Activated T-cell treated with anti-CD3 and anti-CD28 coated beads, Interleukin-2, amount 50 U/mL, for 1 hour (primary cell): ENCODE measurements around the gene PLA2G15.
A peak's percentile ranks its signal among the peaks of the same experiment; 100 is the strongest.

Experiments
- DNase-seq: peaks from one replicate; pipeline ENCODE4 v3.0.0-alpha.2; 2020

PLA2G15 gene

GRCh38 chr16:68233085-68233834 lies 11.9 kb upstream of the PLA2G15 start:
- peak; percentile 17 for DNase-seq

DNA sequence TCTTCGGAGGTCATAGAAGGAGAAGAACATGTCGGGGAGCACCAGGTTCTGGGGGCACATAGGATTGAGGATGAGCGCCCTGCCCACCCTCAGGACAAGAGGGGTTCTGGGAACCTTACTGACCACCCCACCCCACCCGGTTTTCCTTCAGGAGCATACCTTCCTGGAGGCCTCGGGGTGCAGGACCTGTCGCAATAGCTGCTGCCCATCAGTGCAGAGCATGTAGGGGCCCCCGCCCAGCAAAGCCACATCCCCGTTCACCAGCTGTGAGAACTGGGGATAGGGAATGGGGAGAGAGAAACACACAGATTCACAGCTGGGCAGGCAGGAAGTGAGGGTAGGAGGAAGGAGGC lies 11.4 kb upstream of the PLA2G15 start:
- DNase-seq = no peak

GRCh38 chr16:68234188-68235107 lies 10.7 kb upstream of the PLA2G15 start:
- no peak for DNase-seq

DNA sequence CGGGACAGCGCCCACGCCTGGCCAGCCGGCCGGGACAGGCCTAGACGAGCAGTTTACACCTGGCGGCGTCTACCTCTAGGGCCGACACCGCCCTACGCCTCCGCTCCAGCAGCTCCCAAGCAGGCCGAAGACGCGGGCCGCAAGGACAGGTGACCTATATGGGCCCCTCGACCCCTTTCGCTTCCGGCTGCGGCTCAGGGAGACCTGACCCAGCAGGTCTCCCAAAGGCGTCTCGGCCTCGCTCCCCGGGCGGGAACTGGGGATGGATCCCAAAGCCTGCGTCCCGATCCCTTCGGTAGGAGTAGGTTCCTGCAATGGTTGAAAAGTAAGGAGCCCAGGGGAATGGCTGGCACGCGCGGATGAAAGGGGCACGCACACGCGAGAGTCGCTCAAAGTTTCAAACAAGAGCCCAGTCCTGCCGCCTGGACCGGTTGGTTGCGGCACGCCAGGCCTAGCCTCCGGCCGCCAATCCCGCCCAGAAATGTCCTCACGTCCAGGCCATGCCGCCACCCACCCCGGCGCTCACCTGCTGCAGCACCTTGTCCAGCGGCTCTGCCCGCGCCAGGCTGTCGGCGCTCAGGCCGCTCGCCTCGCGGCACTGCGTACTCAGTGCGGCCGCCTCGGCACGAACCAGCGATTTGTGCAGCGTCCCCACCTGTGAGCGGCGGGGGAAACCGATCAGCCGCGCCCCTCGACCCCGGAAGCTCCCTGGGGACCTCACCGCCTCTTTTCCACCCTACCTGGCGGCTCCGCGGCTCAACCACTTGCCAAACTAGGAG lies 9.9 kb upstream of the PLA2G15 start:
- DNase-seq = no peak

DNA sequence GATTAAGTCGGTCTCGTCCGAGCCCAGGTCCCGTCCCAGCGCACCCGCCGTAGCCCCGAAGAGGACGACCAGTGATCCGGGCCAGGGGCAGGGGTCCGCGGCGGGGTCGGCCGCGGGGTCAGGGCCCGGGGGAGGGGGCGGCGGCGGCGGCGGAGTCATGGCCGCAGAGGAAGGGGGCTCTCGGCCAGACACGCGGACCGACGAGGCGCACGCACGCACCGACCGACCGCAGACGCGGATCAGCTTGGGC lies 9.4 kb upstream of the PLA2G15 start, which contains the start of gene ESRP2:
TSS of gene ESRP2 (minus strand) at position 241 of the 250 bp plus-strand sequence. CDS start at position 159, 82 bp downstream.
- DNase-seq = no peak

DNA sequence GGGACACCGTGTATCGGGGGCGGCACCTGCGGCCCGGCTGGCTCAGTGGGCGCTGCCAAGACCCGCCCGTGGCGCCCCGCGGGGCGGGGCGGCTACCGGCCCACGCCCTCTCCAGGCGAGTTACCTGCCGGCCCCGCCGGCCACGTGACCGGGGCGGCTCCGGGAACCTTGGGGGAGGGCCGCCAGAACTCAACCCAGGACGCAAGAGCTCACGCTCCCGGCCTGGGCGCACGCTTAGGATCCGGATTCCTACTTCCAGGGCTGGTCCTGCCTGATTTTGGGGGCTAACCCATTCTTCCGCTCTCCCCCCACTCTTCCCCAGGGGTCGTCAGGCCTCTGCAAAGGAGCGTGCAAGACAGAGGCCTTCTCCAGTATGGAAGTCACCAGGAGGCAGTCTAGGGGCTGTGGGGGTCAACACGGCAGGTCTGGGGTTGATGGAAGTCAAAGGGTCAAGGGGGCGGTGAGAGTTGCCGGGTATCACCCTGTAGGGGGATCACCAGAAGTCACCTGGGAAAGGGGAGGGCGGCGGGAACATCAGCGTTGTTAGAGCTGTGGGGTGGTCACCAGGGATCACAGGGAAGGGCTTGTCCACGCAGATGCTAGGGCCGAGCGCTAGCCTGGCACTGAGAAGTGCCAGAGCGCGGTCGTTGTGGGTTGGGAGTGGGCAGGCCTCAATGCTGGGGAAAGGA lies 8.9 kb upstream of the PLA2G15 start:
- DNase-seq = peak; percentile 58

DNA sequence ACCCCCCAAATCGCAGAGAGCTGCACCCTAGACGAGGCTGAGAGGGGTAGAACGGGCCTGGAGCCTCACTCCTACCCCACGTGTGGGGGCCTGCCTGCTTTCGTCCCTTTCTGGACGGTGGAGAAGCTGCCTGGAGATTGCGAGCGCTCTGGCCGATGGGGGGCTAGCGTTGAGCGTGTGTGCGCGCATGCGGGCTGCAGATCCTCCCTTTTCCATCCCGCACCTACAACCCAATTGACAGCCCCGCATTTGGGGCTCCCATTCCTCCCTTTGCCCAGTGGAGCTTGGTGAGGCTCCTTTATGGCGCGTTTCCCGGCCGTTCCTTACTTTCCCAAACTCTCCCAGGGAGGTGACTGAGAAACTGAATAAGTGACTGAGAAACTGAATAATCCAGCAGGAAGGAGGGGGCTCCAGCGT lies 8.3 kb upstream of the PLA2G15 start:
- no peak for DNase-seq

- peak; percentile 91 for DNase-seq
Observed at GRCh38 chr16:68237243-68238028, 7.7 kb upstream of the PLA2G15 start.

GRCh38 chr16:68238029-68238345 lies 7.2 kb upstream of the PLA2G15 start:
- no peak for DNase-seq

DNA sequence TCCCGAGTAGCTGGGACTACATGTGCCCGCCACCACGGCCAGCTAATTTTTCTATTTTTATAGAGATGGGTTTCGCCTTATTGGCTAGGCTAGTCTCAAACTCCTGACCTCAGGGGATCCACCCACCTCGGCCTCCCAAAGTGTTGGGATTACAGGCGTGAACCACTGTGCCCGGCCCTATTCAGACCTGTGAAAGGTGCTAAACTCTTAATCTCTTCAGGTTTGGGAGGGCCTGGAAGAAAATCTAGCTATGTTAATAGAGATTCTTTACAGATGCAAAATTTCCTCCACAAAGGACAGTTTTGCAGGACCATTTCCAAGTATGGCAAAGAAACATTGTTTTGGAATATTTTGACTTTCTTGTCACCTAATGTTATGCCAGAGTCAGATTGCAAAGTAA lies 3.1 kb upstream of the PLA2G15 start:
- DNase-seq = no peak

DNA sequence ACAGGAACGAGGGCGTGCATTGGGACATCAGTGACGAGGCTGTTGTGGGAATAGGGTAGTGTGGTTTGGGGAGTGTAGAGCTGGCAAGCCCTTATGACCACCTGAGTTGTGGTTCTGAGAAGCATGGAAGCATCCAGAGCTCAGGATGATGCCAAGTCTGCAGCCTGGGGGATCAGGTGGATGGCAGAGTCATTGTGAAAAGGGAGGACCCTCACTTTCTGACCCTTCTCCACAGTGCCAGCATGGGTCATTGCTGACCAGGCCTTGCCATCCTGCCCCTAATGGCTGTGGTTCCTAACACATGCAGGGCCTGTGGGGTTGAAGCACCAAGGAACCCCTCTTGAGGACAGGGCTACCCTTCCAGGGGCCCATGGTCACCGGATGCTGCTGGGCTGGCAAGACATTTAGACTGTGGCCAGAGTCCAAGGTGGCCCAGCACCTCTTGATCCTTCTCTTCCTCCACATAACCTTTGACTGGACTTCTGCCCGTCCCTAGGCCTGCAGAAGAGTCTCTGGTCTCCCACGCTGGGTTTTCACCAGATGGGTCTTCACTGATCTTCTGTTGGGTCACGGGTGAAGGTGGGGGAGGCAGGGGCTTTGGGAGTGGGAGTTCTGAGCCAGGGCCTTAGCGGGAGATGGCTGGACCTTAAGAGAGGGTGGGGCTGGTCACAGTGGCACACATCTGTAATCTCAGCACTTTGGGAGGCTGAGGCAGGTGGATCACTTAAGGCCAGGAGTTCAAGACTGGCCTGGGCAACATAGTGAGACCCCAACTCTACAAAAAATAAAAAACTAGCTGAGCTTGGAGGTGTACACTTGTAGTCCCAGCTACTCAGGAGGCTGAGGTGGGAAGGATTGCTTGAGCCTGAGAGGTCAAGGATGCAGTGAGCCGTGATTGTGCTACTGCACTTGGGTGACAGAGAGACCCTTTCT lies 2.0 kb upstream of the PLA2G15 start:
- no peak for DNase-seq

DNA sequence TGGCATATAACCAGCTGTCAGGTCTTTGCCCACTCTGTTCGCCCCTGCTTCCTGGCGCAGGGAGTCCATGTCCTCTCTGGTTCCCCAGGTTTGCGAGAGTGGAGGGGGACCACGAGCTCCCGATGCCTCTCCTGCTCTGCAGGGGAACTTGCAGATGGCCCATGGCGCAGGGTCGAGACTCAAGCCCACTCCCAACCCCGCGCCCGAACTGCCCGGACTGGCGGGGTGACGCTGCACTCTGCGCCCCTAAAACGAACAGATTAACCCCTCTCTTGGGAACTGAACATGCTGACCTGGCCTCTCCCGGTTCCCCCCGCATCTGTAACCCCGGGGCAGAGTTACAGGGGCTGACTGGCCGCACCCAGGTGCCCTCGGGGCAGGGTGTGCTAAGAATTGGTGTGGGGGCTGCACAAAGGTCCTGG lies 681 bp upstream of the PLA2G15 start:
- no peak for DNase-seq

GRCh38 chr16:68246121-68246520 lies 948 bp downstream of the PLA2G15 start:
- DNase-seq = no peak

- DNase-seq = no peak
Observed at GRCh38 chr16:68246666-68247065, 1.5 kb downstream of the PLA2G15 start.

DNA sequence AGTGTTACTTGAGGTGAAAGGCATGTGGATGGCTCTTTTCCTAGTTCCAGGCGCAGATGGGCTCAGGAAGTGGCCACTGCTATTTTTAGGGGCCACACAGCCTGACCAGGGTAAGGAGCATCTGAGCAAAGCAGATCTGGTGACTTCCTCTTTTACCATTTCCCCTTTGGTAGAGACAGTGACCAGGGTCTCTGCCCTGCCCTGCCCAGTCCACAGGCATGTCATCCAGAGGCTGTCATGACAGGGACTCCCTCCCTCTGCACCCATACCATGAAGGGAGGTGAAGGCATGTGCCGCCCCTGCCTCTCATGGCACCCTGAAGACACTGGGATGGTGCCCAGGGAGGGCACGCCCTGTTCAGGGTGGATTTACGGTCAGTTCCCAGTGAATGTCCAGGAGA lies 2.2 kb downstream of the PLA2G15 start:
- DNase-seq = no peak

GRCh38 chr16:68247932-68248331 lies 2.8 kb downstream of the PLA2G15 start:
- no peak for DNase-seq

GRCh38 chr16:68249371-68249770 lies 4.2 kb downstream of the PLA2G15 start:
- no peak for DNase-seq

DNA sequence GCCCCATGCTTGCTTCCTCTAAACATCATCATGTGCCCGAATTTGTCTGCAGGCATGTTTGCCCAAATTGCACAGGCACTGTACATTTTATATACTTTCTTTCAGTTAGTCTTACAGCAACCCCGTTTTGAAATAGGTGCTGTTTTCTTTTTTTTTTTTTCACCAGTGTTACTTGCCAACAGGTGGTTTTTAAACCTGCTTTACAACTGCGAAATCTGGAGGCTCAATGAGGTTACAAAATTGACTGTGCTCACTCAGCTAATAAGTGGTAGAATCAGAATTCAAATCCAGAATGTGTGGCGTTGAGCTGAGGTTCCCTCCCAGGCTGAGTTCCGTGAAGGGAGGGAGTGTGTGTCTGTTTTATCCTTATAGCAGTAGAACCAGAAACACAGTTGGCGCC lies 5.8 kb downstream of the PLA2G15 start:
- DNase-seq = no peak

GRCh38 chr16:68251832-68252231 lies 6.7 kb downstream of the PLA2G15 start:
- DNase-seq = no peak

DNA sequence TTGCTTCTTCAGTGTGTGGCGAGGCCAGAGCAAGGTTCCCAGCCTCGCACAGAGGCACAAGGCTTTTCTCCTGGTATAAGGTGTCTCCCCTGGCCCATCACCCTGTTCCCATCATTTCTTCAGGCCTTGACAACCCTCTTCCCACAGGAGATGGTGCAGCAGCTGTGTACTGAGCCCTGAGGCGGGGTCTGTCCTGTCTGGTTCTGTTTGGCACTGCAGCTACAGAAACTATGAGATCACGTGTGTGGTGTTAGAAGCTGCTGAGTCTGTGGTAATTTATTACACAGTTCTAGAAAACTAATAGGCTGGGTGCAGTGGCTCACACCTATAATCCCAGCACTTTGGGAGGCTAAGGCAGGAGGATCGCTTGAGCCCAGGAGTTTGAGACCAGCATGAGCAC lies 7.2 kb downstream of the PLA2G15 start:
- DNase-seq = no peak

GRCh38 chr16:68253721-68254120 lies 8.5 kb downstream of the PLA2G15 start:
- no peak for DNase-seq
